ENCODE results near the gene SUDS3. TPM values are rescaled to one million over a fixed set of nuclear protein-coding genes. Genes with fewer than 3 reads are reported as not detected.

Gene SUDS3
- total and polyA plus RNA-seq, 2 experiments from 2014 or later: 53.0 to 77.1 TPM

DNA sequence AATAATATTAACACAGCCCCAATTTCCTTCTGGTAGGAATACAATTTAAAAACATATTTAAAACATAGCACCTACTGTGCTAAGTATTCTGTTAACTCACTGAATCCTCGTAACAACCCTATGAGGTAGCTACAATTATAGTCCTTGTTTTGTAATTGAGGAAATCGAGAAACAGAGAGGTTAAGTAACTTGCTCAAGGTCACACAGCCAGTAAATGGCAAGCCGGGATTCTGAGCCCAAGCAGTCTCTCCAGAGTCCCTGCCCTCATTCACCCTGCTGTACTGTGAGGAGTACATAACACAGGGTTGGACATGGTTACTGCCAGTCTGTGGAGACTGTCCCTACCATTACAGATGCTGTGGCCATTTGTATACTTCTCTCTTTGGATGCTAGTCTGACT is 44.3 kb downstream of the SUDS3 start:
- no peaks in the 10 kb centered on the region for H3K27me3 Mint-ChIP-seq (ENCODE audit: insufficient read depth, low read depth, poor library complexity)
- no peaks in the 10 kb centered on the region for H3K4me1 Mint-ChIP-seq
- H3K9me3 Mint-ChIP-seq: no peaks in the 10 kb centered on the region

More for the DNA sequence above, 44.3 kb downstream of the SUDS3 start:
- Mint-ChIP-seq H3K27ac (no peak overlapping the region), H3K4me3 (no peak overlapping the region), H3K36me3 (ENCODE audit: low read depth) (peaks cover 27% of the 10 kb centered on the region)
- DNase-seq (ENCODE audit: low spot score) (no peak), ATAC-seq (no peak)
- Histone ChIP-seq H3K36me3 (ENCODE audit: insufficient read depth) (0 out of 2 replicates have a peak, but pooled peaks cover 7% of the 10 kb centered on the region), H2AFZ (no peak overlapping the region), H4K20me1 (replicated peaks; ENCODE audit: insufficient read depth) (0 out of 2 replicates have a peak, but pooled peaks cover 3% of the 10 kb centered on the region), H3K79me2 (replicated peaks; ENCODE audit: insufficient read depth) (no peaks in the 10 kb centered on the region), H3F3A (replicated peaks; ENCODE audit: low read depth) (no peaks in the 10 kb centered on the region), H3K27me3 (ENCODE audit: insufficient read depth) (no peaks in the 10 kb centered on the region), H3K27ac (ENCODE audit: low read depth) (no peak overlapping the region), H3K4me2 (no peak overlapping the region), H3K4me3 (no peak overlapping the region), H3K9me2 (ENCODE audit: insufficient read depth) (0 out of 2 replicates have a peak, but pooled peaks cover 8% of the 10 kb centered on the region), H3K4me1 (ENCODE audit: insufficient read depth) (no peaks in the 10 kb centered on the region)
- TF ChIP-seq ZNF331 (CRISPR knock-in tag; IDR thresholded peaks at IDR 0.05; ENCODE audit: low read depth): no peak
- TF ChIP-seq JUNB (IDR thresholded peaks at IDR 0.05; ENCODE audit: unreplicated experiment): no peak
- TF ChIP-seq, protein P1, sequence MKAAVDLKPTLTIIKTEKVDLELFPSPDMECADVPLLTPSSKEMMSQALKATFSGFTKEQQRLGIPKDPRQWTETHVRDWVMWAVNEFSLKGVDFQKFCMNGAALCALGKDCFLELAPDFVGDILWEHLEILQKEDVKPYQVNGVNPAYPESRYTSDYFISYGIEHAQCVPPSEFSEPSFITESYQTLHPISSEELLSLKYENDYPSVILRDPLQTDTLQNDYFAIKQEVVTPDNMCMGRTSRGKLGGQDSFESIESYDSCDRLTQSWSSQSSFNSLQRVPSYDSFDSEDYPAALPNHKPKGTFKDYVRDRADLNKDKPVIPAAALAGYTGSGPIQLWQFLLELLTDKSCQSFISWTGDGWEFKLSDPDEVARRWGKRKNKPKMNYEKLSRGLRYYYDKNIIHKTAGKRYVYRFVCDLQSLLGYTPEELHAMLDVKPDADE (IDR thresholded peaks at IDR 0.05): no peak
- TF ChIP-seq, protein P2, sequence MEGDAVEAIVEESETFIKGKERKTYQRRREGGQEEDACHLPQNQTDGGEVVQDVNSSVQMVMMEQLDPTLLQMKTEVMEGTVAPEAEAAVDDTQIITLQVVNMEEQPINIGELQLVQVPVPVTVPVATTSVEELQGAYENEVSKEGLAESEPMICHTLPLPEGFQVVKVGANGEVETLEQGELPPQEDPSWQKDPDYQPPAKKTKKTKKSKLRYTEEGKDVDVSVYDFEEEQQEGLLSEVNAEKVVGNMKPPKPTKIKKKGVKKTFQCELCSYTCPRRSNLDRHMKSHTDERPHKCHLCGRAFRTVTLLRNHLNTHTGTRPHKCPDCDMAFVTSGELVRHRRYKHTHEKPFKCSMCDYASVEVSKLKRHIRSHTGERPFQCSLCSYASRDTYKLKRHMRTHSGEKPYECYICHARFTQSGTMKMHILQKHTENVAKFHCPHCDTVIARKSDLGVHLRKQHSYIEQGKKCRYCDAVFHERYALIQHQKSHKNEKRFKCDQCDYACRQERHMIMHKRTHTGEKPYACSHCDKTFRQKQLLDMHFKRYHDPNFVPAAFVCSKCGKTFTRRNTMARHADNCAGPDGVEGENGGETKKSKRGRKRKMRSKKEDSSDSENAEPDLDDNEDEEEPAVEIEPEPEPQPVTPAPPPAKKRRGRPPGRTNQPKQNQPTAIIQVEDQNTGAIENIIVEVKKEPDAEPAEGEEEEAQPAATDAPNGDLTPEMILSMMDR (conservative IDR thresholded peaks at IDR 0.05; ENCODE audit: low read depth in 2 of 2): no peak
- TF ChIP-seq CREB1 (CRISPR knock-in tag; IDR thresholded peaks at IDR 0.05; ENCODE audit: low read depth): no peak
- TF ChIP-seq, protein P3, sequence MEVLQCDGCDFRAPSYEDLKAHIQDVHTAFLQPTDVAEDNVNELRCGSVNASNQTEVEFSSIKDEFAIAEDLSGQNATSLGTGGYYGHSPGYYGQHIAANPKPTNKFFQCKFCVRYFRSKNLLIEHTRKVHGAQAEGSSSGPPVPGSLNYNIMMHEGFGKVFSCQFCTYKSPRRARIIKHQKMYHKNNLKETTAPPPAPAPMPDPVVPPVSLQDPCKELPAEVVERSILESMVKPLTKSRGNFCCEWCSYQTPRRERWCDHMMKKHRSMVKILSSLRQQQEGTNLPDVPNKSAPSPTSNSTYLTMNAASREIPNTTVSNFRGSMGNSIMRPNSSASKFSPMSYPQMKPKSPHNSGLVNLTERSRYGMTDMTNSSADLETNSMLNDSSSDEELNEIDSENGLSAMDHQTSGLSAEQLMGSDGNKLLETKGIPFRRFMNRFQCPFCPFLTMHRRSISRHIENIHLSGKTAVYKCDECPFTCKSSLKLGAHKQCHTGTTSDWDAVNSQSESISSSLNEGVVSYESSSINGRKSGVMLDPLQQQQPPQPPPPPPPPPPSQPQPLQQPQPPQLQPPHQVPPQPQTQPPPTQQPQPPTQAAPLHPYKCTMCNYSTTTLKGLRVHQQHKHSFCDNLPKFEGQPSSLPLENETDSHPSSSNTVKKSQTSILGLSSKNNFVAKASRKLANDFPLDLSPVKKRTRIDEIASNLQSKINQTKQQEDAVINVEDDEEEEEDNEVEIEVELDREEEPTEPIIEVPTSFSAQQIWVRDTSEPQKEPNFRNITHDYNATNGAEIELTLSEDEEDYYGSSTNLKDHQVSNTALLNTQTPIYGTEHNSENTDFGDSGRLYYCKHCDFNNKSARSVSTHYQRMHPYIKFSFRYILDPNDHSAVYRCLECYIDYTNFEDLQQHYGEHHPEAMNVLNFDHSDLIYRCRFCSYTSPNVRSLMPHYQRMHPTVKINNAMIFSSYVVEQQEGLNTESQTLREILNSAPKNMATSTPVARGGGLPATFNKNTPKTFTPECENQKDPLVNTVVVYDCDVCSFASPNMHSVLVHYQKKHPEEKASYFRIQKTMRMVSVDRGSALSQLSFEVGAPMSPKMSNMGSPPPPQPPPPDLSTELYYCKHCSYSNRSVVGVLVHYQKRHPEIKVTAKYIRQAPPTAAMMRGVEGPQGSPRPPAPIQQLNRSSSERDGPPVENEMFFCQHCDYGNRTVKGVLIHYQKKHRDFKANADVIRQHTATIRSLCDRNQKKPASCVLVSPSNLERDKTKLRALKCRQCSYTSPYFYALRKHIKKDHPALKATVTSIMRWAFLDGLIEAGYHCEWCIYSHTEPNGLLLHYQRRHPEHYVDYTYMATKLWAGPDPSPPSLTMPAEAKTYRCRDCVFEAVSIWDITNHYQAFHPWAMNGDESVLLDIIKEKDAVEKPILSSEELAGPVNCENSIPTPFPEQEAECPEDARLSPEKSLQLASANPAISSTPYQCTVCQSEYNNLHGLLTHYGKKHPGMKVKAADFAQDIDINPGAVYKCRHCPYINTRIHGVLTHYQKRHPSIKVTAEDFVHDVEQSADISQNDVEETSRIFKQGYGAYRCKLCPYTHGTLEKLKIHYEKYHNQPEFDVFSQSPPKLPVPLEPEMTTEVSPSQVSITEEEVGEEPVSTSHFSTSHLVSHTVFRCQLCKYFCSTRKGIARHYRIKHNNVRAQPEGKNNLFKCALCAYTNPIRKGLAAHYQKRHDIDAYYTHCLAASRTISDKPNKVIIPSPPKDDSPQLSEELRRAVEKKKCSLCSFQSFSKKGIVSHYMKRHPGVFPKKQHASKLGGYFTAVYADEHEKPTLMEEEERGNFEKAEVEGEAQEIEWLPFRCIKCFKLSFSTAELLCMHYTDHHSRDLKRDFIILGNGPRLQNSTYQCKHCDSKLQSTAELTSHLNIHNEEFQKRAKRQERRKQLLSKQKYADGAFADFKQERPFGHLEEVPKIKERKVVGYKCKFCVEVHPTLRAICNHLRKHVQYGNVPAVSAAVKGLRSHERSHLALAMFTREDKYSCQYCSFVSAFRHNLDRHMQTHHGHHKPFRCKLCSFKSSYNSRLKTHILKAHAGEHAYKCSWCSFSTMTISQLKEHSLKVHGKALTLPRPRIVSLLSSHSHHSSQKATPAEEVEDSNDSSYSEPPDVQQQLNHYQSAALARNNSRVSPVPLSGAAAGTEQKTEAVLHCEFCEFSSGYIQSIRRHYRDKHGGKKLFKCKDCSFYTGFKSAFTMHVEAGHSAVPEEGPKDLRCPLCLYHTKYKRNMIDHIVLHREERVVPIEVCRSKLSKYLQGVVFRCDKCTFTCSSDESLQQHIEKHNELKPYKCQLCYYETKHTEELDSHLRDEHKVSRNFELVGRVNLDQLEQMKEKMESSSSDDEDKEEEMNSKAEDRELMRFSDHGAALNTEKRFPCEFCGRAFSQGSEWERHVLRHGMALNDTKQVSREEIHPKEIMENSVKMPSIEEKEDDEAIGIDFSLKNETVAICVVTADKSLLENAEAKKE (CRISPR knock-in tag; IDR thresholded peaks at IDR 0.05): no peak
- TF ChIP-seq EZH2phosphoT487 (IDR thresholded peaks at IDR 0.05; ENCODE audit: unreplicated experiment): no peak
- no peak for TF ChIP-seq STAT1 (IDR thresholded peaks at IDR 0.05; ENCODE audit: unreplicated experiment)
- TF ChIP-seq, protein P4, sequence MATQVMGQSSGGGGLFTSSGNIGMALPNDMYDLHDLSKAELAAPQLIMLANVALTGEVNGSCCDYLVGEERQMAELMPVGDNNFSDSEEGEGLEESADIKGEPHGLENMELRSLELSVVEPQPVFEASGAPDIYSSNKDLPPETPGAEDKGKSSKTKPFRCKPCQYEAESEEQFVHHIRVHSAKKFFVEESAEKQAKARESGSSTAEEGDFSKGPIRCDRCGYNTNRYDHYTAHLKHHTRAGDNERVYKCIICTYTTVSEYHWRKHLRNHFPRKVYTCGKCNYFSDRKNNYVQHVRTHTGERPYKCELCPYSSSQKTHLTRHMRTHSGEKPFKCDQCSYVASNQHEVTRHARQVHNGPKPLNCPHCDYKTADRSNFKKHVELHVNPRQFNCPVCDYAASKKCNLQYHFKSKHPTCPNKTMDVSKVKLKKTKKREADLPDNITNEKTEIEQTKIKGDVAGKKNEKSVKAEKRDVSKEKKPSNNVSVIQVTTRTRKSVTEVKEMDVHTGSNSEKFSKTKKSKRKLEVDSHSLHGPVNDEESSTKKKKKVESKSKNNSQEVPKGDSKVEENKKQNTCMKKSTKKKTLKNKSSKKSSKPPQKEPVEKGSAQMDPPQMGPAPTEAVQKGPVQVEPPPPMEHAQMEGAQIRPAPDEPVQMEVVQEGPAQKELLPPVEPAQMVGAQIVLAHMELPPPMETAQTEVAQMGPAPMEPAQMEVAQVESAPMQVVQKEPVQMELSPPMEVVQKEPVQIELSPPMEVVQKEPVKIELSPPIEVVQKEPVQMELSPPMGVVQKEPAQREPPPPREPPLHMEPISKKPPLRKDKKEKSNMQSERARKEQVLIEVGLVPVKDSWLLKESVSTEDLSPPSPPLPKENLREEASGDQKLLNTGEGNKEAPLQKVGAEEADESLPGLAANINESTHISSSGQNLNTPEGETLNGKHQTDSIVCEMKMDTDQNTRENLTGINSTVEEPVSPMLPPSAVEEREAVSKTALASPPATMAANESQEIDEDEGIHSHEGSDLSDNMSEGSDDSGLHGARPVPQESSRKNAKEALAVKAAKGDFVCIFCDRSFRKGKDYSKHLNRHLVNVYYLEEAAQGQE (IDR thresholded peaks at IDR 0.05; ENCODE audit: unreplicated experiment): no peak
- TF ChIP-seq ZNF114 (CRISPR knock-in tag; IDR thresholded peaks at IDR 0.05): no peak
- no peak for TF ChIP-seq EZH2 (IDR thresholded peaks at IDR 0.05; ENCODE audit: low read depth, unreplicated experiment)
- TF ChIP-seq NANOG (IDR thresholded peaks at IDR 0.05; ENCODE audit: borderline replicate concordance): no peak
- TF ChIP-seq POLR2AphosphoS5 (IDR thresholded peaks at IDR 0.05; ENCODE audit: low read depth): no peak

All from GM23338 (cell line).